ENCODE results near the gene HS3ST3B1.

Gene HS3ST3B1

GRCh38 chr17:14297161-14297851, 3.6 kb upstream of the HS3ST3B1 start:
- no peak for DNase-seq (ENCODE audit: extremely low read depth, low read depth)
- H3K4me3 ChIP-seq (replicated peaks; ENCODE audit: low read depth, low read length) = peak overlapping the region; percentile 33
- TF ChIP-seq, protein P1, sequence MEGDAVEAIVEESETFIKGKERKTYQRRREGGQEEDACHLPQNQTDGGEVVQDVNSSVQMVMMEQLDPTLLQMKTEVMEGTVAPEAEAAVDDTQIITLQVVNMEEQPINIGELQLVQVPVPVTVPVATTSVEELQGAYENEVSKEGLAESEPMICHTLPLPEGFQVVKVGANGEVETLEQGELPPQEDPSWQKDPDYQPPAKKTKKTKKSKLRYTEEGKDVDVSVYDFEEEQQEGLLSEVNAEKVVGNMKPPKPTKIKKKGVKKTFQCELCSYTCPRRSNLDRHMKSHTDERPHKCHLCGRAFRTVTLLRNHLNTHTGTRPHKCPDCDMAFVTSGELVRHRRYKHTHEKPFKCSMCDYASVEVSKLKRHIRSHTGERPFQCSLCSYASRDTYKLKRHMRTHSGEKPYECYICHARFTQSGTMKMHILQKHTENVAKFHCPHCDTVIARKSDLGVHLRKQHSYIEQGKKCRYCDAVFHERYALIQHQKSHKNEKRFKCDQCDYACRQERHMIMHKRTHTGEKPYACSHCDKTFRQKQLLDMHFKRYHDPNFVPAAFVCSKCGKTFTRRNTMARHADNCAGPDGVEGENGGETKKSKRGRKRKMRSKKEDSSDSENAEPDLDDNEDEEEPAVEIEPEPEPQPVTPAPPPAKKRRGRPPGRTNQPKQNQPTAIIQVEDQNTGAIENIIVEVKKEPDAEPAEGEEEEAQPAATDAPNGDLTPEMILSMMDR (IDR thresholded peaks at IDR 0.05; ENCODE audit: low read depth, low read length, missing control alignments) = peak; percentile 28

- TF ChIP-seq, protein P1 (IDR thresholded peaks at IDR 0.05; ENCODE audit: low read depth, low read length, missing control alignments) = no peak
- DNase-seq (ENCODE audit: extremely low read depth, low read depth) = no peak
- no peak overlapping the region for H3K4me3 ChIP-seq (replicated peaks; ENCODE audit: low read depth, low read length)
Measured at GRCh38 chr17:14298221-14298946, 2.5 kb upstream of the HS3ST3B1 start.

DNA sequence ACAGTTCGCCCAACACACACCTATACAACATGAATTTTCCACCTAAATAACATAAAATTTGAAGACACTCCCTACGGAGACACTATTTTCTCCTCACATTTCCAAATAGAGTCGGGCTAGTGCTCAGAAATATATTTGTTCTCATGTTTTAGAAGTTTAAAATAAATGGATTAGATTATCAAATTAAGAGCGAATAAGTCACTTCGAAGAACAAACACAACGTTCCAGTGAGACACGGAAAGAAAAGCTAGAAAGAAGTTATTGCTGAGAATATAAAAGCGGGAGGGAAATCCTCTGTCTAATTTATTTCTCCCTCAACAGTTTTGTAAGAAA, 2.0 kb upstream of the HS3ST3B1 start:
- TF ChIP-seq, protein P1 (IDR thresholded peaks at IDR 0.05; ENCODE audit: low read depth, low read length, missing control alignments) = no peak
- DNase-seq (ENCODE audit: extremely low read depth, low read depth) = no peak
- peak overlapping the region; percentile 98 for H3K4me3 ChIP-seq (replicated peaks; ENCODE audit: low read depth, low read length)

GRCh38 chr17:14299280-14300141, 1.4 kb upstream of the HS3ST3B1 start:
- no peak for DNase-seq (ENCODE audit: extremely low read depth, low read depth)
- H3K4me3 ChIP-seq (replicated peaks; ENCODE audit: low read depth, low read length) = peak overlapping the region; percentile 98
- TF ChIP-seq, protein P1 (IDR thresholded peaks at IDR 0.05; ENCODE audit: low read depth, low read length, missing control alignments) = no peak

DNA sequence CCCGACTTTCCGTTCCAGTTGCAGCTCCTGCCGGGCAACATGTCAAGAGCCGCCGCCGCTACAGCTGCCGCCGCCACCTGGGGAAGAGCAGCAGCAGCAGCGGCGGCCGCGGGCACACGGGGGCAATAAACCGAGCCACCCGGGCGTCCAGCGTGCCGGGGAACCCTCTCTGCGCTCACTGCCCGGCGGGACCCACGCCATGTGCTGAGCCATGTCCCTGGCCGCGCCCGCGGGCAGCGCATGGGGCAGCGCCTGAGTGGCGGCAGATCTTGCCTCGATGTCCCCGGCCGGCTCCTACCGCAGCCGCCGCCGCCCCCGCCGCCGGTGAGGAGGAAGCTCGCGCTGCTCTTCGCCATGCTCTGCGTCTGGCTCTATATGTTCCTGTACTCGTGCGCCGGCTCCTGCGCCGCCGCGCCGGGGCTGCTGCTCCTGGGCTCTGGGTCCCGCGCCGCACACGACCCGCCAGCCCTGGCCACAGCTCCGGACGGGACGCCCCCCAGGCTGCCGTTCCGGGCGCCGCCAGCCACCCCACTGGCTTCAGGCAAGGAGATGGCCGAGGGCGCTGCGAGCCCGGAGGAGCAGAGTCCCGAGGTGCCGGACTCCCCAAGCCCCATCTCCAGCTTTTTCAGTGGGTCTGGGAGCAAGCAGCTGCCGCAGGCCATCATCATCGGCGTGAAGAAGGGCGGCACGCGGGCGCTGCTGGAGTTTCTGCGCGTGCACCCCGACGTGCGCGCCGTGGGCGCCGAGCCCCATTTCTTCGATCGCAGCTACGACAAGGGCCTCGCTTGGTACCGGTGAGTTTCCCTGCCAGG, 604 bp downstream of the HS3ST3B1 start:
- DNase-seq (ENCODE audit: extremely low read depth, low read depth) = no peak
- TF ChIP-seq, protein P1 (IDR thresholded peaks at IDR 0.05; ENCODE audit: low read depth, low read length, missing control alignments) = no peak

DNA sequence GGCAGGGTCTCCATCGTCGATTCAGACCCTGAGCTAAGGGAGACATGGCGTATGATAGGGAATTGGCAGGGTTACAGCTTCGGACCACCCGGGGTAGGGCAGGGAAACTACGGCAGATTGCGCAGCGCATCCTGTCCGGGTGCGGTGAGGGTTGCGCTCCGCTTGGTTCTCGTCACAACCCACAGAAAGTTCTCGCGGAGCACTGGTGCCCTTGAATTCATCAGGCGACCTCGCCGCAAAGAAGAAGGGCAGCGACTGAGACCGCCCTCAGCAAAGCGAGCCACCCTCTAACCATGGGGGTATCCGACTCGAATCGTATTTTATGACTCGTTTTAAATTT, 1.2 kb downstream of the HS3ST3B1 start:
- no peak for DNase-seq (ENCODE audit: extremely low read depth, low read depth)
- TF ChIP-seq, protein P1 (IDR thresholded peaks at IDR 0.05; ENCODE audit: low read depth, low read length, missing control alignments) = no peak
- peak overlapping the region; percentile 98 for H3K4me3 ChIP-seq (replicated peaks; ENCODE audit: low read depth, low read length)

More for the DNA sequence above, 604 bp downstream of the HS3ST3B1 start:
- peak overlapping the region; percentile 98 for H3K4me3 ChIP-seq (replicated peaks; ENCODE audit: low read depth, low read length)
